GM21423 (cell line): ENCODE measurements around the gene NSD1.
A peak's percentile ranks its signal among the peaks of the same experiment; 100 is the strongest.
"Not testable (repeated sequence)": the region's sequence is repeated elsewhere in the genome, so short reads cannot be mapped to it uniquely, and the experiment has no call there.

ENCODE experiments used
- ATAC-seq: cut with Tn5 transposase; IDR thresholded peaks from one replicate; pipeline ENCODE4 v1.9.1; 2021; ENCODE audit warnings: mild to moderate bottlenecking, moderate library complexity; ENCODE audit not compliant: unreplicated experiment

Gene NSD1

DNA sequence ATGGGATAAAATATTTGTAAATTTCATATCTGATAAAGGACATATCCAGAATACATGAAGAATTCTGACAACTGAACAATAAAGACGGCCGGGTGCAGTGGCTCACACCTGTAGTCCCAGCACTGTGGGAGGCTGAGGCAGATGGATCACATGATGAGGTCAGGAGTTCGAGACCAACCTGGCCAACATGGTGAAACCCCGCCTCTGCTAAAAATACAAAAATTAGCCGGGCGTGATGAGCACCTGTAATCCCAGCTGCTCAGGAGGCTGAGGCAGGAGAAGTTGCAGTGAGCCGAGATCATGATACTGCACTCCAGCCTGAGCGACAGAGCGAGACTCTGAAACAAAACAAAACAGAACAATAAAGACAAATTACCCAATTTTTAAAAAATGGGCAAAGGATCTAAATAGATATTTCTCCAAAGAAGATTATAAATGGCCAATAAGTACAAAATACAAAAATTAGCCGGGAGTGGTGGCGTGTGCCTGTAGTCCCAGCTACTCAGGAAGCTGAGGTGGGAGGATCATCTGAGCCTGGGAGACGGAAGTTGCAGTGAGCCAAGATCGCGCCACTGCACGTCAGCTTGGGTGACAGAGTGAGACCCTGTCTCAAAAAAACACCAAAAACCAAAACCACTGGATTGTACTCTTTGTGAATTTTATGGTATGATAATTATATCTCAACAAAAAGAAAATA is 9.6 kb upstream of the NSD1 start:
- no peak for ATAC-seq

DNA sequence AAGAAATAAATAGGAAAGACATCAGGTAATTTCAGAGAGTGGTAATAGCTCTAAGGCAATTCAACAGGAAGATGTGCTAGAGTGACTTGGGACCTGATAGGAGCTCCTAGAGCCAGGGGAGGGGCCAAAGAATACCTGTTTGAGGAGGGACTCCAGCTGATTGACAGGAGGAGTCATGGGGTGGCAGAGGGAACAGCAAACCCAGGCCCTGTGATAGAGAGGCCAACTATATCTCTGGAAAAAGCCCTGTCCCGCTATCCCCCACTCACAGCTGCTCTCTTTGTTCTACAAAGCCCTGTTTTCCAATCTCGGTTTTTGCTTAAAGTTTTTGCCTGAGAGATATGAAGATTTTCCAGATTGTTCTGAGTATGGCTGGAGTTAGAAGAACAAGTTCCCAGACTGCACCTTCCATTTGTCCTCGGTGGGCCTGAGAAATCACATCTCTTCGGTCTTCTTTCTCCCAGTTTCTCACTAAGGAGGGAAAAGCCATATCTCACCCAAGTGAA is 9.0 kb upstream of the NSD1 start:
- no peak for ATAC-seq

DNA sequence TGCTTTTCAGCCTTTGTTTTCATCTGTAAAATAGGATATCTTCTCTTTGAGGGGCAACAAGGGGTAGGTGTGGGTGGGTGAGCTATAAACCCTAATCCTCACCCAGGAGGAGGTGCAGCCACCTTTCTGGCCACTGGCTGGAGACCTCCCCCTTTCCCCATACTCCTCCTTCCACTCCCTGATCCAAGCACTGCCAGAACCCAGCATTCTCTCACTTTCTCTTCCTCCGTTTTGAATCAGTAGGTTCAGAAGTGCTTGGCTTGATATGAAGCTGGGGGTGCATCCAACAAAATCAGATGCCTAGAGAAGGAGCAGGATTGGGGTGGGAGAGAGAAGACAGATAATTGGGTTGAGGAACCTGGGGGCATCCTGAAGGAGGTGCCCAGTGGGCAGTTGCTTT is 6.8 kb upstream of the NSD1 start:
- ATAC-seq = no peak

GRCh38 chr5:177128551-177128981 is 5.0 kb upstream of the NSD1 start:
- no peak for ATAC-seq

- no peak for ATAC-seq
Measured at GRCh38 chr5:177130211-177131018, 3.2 kb upstream of the NSD1 start.

GRCh38 chr5:177131019-177131320 is 2.6 kb upstream of the NSD1 start:
- ATAC-seq = no peak

DNA sequence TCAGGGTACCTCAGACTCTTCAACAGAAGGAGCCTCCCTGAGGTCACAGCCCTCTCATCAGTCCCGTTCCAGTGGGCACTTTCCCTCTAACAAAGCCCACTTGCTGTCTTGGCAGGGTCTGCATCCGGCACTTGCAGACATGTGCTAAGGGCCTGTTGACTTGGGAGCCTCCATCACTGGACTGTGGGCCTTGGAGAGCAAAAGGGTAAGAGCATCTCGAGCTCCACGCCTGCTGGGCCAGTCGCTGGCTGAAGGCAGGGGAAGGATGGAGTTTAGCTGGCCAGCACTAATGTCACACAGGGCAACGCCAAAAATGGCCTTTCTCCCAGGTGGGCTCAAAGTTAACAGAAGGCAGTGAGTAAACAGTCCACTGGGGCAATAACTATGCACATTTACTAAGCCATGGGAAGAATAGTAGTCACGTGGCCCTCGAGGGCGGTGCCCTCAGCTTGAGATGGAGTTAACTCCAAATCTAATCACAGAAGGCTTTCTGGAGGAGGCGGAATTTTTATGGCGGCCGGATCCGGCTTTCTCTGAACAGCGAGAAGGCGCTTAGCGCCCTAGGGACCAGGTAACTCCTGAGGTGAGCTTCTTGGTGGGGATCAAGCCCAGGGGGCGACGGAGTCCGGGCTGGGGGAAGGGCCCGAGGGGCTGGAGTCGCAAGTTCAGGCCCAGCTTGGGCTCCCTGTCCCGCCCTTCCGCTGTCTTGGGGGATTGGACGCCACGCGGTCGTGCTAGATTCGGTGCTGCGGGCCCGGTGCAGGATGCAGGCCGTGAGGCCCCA is 2.0 kb upstream of the NSD1 start:
- no peak for ATAC-seq

DNA sequence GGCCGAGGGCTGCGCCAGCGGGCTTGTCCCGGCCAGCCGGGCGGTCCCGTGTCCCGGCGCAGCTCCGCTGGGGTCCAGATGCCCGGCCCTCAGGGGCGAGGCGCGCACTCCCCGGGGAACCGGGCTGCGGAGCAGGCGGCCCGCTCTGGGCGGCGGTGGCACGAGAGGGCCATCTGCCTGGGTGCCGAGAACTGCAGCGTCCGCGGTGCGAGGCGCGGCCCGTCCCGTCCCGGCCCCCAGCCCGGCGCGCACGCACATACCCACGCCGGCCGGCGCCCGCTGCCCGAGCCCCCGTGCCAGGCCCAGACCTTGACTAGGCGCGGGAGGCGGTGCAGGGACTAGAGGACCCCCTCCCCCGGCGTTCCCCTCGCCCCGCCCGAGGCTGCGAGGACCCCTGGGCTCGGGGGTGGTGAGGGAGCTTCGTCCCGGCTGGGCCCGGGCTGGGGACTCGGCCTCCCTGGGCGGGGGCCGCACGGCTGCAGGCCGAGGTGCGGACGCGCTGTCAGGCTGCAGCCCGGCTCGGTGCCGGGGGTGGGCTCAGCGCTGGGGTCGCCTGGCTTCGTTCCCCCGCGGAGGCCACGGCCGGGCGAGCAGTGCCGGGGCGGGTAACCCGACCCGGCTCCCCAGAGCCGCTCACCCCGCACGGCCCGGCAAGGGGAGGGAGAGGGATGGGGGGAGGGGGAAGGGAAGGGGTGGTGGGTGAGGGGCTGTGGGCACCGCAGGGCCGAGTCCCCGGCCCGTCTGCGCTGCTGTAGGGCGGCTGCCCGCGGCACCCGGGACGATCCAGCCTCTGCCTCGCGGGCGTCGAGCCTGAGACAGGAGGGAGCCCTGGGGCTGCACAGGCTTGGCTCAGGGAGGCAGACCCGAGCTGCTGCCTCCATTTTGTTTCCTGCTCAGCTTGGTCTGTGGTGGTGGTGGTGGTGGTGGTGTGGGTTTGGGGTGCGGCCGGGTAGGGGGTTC is 1.2 kb upstream of the NSD1 start:
- peak; percentile 1 for ATAC-seq

DNA sequence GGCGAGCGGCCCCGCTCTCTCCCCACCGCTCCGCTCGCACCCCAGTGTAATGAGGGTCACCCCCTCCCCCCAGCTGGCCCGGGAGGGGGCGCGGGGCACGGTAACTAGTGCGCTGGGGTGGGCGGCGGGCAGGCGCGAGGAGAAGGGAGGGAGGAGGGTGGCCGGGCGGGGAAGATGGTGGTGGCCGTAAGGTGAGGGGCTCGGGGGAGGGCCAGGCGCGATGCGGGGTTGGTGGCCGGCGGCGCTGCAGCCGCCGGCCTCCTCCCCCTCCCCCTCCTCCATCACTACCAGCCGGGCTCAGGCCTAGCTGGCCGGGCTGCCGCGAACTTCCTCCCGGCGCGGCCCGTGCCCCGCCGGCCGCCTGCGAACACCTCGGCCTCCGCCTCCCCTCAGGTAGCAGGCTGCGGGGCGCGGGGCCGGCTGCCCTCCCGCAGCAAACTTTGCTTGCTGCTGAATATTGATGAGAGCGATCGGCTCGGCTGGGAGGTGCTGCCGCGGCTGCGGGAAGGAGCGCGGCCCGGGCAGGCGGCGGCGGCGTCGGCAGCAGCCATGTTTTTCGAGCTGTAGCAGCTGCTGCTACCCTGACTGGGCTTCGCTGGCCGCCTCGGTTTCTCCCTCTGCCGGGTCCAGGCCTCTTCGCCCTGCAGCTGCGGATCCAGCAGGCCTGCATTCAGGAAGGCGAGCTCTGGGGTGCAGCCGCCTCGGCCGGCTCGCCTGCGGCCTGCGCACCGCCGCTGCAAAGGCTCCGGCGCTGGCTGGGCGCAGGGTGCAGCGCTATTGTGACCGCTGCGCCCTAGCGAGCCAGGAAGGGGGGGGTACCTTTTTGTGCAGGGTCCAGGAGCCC is 502 bp downstream of the NSD1 start:
- peak; percentile 22 for ATAC-seq

GRCh38 chr5:177134697-177135225 is 1.2 kb downstream of the NSD1 start:
- ATAC-seq = no peak

DNA sequence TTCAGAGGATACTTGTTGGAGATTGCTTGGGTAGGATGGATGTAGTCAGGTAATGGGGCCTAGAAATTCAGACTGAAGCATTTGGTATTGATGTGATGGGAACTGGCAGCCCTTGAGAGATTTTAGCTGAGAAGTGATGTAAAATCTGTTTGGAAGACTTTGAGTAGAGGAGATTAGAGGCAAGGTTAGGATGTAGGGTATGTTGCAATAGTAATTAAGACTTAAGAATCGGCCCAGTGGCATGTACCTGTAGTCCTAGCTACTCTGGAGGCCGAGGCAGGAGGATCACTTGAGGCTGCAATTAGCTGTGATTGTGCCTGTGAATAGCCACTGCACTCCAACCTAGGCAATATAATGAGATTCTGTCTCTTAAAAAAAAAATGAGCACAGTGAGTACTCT is 6.7 kb downstream of the NSD1 start:
- no peak for ATAC-seq

DNA sequence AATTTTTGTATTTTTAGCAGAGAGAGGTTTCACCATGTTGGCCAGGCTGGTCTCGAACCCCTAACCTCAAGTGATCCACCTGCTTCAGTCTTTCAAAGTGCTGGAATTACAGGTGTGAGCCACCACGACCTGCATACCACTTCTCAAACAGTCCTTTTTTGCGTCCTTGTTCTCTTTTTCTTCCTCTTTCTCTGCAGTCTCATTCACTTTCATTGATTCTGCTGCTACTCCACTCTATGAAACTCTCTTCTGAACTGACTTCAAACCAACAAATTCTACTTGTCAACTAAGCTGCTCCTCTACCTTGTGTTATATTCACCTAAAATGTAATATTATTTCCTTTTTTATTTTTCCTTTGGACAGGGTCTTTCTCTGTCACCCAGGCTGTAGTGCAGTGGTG is 7.9 kb downstream of the NSD1 start:
- ATAC-seq = no peak

DNA sequence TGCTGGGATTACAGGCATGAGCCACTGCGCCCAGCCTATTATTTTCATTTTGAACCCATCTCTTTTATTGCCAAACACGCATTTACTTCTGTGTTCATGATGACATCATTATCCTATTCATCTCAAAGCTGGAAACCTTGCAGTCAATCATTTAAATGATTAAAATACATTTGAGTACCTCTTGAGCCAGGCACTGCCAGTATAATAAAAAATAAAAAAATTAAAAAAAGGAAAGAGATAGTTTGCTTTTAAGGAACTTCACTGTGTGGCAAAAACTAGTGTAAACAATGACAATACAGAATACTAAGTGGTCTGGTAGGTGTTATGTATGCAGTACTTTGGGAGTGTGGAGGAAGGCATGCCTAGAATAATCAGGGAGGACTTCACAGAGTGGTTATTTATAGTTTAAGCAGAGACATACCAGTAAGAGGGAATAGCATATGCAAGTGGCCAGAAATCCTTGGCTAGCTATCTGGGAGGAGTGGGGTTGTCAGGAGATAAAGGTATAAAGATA is 8.6 kb downstream of the NSD1 start:
- ATAC-seq = no peak

DNA sequence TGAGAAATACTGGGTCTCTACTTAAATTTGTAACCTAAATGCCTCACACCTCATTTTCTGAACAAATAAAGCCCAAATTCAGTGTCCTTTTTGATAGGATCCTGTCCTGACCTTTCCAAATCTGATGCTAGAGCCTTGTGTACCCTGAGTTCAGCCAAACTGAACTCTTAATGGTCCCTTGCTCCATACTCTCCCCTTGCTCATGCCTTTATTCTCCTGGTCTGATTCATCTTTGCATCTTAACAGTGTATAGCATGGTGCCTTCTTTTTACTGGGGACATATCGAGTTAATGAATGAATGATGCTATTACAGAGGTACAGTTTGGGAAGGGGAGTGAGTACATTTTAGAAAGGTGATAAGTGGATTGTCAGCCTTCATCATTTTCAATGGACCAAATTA is 9.2 kb downstream of the NSD1 start:
- no peak for ATAC-seq

DNA sequence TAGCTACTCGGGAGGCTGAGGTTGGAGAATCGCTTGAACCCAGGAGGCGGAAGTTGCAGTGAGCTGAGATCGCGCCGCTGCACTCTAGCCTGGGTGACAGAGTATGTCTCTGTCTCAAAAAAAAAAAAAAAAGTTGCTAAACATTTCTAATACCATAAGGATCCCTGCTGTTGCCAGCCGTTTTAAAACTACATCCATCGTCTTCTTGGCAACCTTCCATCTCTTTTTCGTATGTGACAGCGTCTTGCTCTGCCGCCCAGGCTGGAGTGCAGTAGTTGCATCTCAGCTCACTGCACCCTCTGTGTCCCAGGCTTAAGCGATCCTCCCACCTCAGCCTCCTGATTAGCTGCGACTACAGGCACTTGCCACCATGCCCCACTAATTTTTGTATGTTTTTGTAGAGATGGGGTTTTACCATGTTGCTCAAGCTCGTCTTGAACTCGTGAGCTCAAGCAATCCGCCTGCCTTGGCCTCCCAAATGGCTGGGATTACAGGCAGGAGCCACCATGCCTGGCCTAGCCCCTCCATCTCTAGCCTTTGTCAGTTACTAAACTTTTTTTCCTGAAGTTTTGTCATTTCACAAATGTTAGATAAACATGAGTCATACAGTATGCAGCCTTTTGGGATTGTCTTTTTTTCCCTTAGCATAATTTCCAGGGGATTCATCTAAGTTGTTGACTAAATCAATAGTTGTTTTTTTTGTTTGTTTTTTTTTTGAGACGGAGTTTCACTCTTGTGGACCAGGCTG is 13.5 kb downstream of the NSD1 start:
- no peak for ATAC-seq

DNA sequence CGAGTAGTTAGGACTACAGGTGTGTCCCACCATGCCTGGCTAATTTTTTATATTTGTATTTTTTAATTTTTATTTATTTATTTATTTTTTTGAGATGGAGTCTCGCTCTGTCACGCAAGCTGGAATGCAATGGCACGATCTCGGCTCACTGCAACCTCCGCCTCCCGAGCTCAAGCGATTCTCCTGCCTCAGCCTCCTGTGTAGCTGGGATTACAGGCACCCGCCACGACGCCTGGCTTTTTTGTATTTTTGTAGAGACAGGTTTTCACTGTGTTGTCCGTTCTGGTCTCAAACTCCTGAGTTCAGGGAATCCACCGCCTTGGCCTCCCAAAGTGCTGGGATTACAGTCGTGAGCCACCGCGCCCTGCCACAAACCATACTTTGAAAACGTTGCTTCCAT is 16.5 kb downstream of the NSD1 start:
- ATAC-seq = not testable (repeated sequence)

GRCh38 chr5:177154003-177154643 is 20.6 kb downstream of the NSD1 start:
- no peak for ATAC-seq

GRCh38 chr5:177162379-177162778 is 28.8 kb downstream of the NSD1 start:
- ATAC-seq = no peak
